Neural cell (in vitro differentiated cells): Measurements from ENCODE around the gene JADE2. TPM values are rescaled to one million over a fixed set of nuclear protein-coding genes. Genes with fewer than 3 reads are reported as not detected.

Experiments
- H2AFZ ChIP-seq: fragments of 200-600, 300-800 bp; sonication (generic), shearing (Covaris generic); 2 replicates; pipeline ENCODE4 v1.6.0; 2014; ENCODE audit warnings: low read depth, mild to moderate bottlenecking, antibody characterized with exemption, low read length, moderate library complexity
- H3F3A ChIP-seq: fragments of 200-600 bp; shearing (Covaris generic); 2 replicates; pipeline ENCODE4 v1.6.1; 2016; ENCODE audit warnings: mild to moderate bottlenecking, moderate library complexity, mixed read lengths, antibody characterized with exemption, low read length; ENCODE audit not compliant: insufficient read depth, poor library complexity, severe bottlenecking
- H3K27ac ChIP-seq: fragments of 200-600, 300-800 bp; sonication (generic), shearing (Covaris generic); 2 replicates; pipeline ENCODE4 v1.5.1; 2014; ENCODE audit warnings: mild to moderate bottlenecking, low read length, moderate library complexity
- H3K27me3 ChIP-seq: fragments of 300-800, 200-600 bp; sonication (generic), shearing (Covaris generic); 2 replicates; pipeline ENCODE4 v1.6.0; 2014; ENCODE audit warnings: mild to moderate bottlenecking, low read depth, low read length, moderate library complexity; ENCODE audit not compliant: insufficient read depth
- H3K36me3 ChIP-seq: fragments of 300-800, 200-600 bp; sonication (generic), shearing (Covaris generic); 2 replicates; pipeline ENCODE4 v1.5.1; 2014; ENCODE audit warnings: mild to moderate bottlenecking, antibody characterized with exemption, low read length, moderate library complexity; ENCODE audit not compliant: insufficient read depth
- H3K4me2 ChIP-seq: fragments of 300-800, 200-600 bp; sonication (generic), shearing (Covaris generic); 2 replicates; pipeline ENCODE4 v1.6.0; 2014; ENCODE audit warnings: mild to moderate bottlenecking, low read length
- H3K4me3 ChIP-seq: fragments of 300-800, 200-600 bp; sonication (generic), shearing (Covaris generic); 2 replicates; pipeline ENCODE4 v1.5.1; 2014; ENCODE audit warnings: mild to moderate bottlenecking, low read length, moderate library complexity
- H3K79me2 ChIP-seq: fragments of 200-600 bp; shearing (Covaris generic); replicated peaks from 2 replicates; pipeline ENCODE4 v1.6.0; 2014; ENCODE audit warnings: mild to moderate bottlenecking, low read length, moderate library complexity; ENCODE audit not compliant: insufficient read depth
- H3K9ac ChIP-seq: fragments of 300-800, 200-600 bp; sonication (generic), shearing (Covaris generic); 2 replicates; pipeline ENCODE4 v1.6.1; 2016; ENCODE audit warnings: mild to moderate bottlenecking, low read length, mixed read lengths
- H3K9me2 ChIP-seq: fragments of 200-600 bp; shearing (Covaris generic); 2 replicates; pipeline ENCODE4 v1.6.1; 2016; ENCODE audit warnings: mild to moderate bottlenecking, low read length, mixed read lengths; ENCODE audit not compliant: insufficient read depth
- H3K9me3 ChIP-seq: fragments of 200-600, 300-800 bp; sonication (generic), shearing (Covaris generic); 2 replicates; pipeline ENCODE4 v1.6.1; 2016; ENCODE audit warnings: mild to moderate bottlenecking, mixed run types, low read length, moderate library complexity, mixed read lengths
- H4K20me1 ChIP-seq: fragments of 200-600 bp; shearing (Covaris generic); 2 replicates; pipeline ENCODE4 v1.6.1; 2016; ENCODE audit warnings: mild to moderate bottlenecking, mixed run types; ENCODE audit not compliant: insufficient read depth
- CTCF ChIP-seq: fragments of 450-650 bp; IDR thresholded peaks from 2 replicates; pipeline ENCODE4 v1.5.1; 2014; ENCODE audit warnings: antibody characterized with exemption, mild to moderate bottlenecking, moderate library complexity; ENCODE audit not compliant: poor library complexity, severe bottlenecking
- EP300 ChIP-seq: fragments of 450-650 bp; conservative IDR thresholded peaks from 2 replicates; pipeline ENCODE4 v1.6.1; 2014; ENCODE audit warnings: antibody characterized with exemption, mild to moderate bottlenecking, moderate library complexity; ENCODE audit not compliant: poor library complexity, severe bottlenecking
- EZH2 ChIP-seq: fragments of 200-600, 300-800 bp; shearing (Covaris generic), sonication (generic); IDR thresholded peaks from 2 replicates; pipeline ENCODE4 v1.6.1; 2014; ENCODE audit warnings: antibody characterized with exemption, low read length, borderline replicate concordance, mild to moderate bottlenecking; ENCODE audit not compliant: insufficient read depth, poor library complexity, severe bottlenecking
- MXI1 ChIP-seq: fragments of 450-650 bp; conservative IDR thresholded peaks from 2 replicates; pipeline ENCODE4 v1.6.1; 2014; ENCODE audit warnings: antibody characterized with exemption, mild to moderate bottlenecking; ENCODE audit not compliant: poor library complexity, severe bottlenecking
- POLR2AphosphoS5 ChIP-seq: IDR thresholded peaks from 2 replicates; pipeline ENCODE4 v1.6.1; 2012
- RAD21 ChIP-seq: fragments of 450-650 bp; conservative IDR thresholded peaks from 2 replicates; pipeline ENCODE4 v1.6.1; 2014; ENCODE audit warnings: antibody characterized with exemption, mild to moderate bottlenecking, moderate library complexity
- REST ChIP-seq: IDR thresholded peaks from 2 replicates; pipeline ENCODE4 v1.6.1; 2012; ENCODE audit warnings: borderline replicate concordance
- SMC3 ChIP-seq: fragments of 450-650 bp; conservative IDR thresholded peaks from 2 replicates; pipeline ENCODE4 v1.6.1; 2014; ENCODE audit warnings: antibody characterized with exemption, mild to moderate bottlenecking, moderate library complexity; ENCODE audit not compliant: poor library complexity
- TAF1 ChIP-seq: IDR thresholded peaks from 2 replicates; pipeline ENCODE4 v1.6.1; 2012; ENCODE audit warnings: low read depth
- polyA plus RNA-seq: library from polyadenylated mRNA; depleted of rRNA; stranded (reverse); fragments of >200 nt; gene quantifications from 2 replicates; pipeline ENCODE4 v1.2.3, GENCODE V29; 2014

Gene JADE2
- polyA plus RNA-seq, 1 donor from 2014 or later, result 1.9 TPM

- no peaks in the 10 kb centered on the region for H3K36me3 ChIP-seq
Measured at GRCh38 chr5:134527156-134527960, 1.9 kb downstream of the JADE2 start.

More at GRCh38 chr5:134527156-134527960, 1.9 kb downstream of the JADE2 start:
- peak overlapping the region; percentile 85 for H3K4me2 ChIP-seq
- H3K9me3 ChIP-seq, result no peaks in the 10 kb centered on the region
- no peaks in the 10 kb centered on the region for H3F3A ChIP-seq
- peak overlapping the region; percentile 92 for H3K4me3 ChIP-seq
- H3K79me2 ChIP-seq, result no peaks in the 10 kb centered on the region
- H3K27ac ChIP-seq, result peak overlapping the region; percentile 56
- peaks cover 48% of the 10 kb centered on the region for H3K27me3 ChIP-seq
- H3K9ac ChIP-seq, result peak overlapping the region; percentile 80
- H2AFZ ChIP-seq, result peak overlapping the region; percentile 91
- H4K20me1 ChIP-seq, result no peaks in the 10 kb centered on the region
- TF ChIP-seq POLR2AphosphoS5, result peak; percentile 65
- TF ChIP-seq RAD21, result peak; percentile 56
- peak; percentile 90 for TF ChIP-seq CTCF
- peak; percentile 56 for TF ChIP-seq SMC3
- peak; percentile 32 for TF ChIP-seq REST
- no peak for TF ChIP-seq EP300
- no peak for TF ChIP-seq MXI1
- TF ChIP-seq EZH2, result no peak
- TF ChIP-seq TAF1, result peak; percentile 58
- no peaks in the 10 kb centered on the region for H3K9me2 ChIP-seq
